Measurements from ENCODE around the gene SLC16A8. TPM values are rescaled to one million over a fixed set of nuclear protein-coding genes. Genes with fewer than 3 reads are reported as not detected.

The SLC16A8 gene
- total RNA-seq, 1 experiment from 2014 or later = 1.1 TPM

DNA sequence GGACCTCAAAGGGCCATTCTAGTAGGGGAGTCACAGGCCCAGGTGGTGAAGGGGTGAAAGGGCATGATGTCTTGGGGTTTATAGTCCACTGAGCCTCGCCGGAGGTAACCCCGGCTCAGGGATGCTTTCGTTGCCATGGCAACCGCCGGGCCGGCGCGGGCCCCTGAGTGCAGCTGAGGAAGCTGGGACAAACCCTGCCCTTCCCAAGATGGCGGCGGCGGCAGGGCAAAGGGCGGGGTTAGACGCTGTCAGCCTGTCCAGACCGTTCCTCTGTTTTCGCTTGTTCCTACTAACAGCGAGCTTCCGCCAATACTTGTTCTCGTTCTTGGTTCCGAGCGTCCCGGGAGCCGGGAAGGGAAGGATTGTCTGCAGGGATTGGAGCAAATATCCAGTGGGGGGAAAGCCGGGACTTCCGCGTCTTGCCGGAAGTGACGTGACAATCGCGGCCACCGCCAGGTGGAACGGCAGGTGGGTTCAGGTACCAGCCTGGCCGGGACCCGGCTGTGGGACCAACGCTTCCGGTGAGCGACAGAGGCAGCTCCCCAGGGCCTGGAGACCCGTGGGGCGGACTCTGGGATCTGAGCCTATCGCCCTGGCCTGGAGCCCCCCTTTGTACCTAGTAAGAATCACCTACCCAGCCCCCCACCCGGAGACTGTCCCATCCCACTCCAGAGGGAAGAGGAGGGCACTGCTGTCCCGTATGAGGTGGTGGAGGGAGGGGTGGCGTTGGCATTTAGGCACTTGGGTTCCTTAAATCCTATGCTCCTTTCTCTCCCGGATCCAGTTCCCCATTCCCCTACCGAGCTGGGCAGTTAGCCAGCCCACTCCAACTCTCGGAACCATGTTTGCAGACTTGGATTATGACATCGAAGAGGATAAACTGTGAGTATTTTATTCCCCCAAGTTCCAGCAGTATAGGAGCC lies 26.8 kb downstream of the SLC16A8 start, which contains the start of gene PICK1:
PICK1 (plus strand) TSS at position 436 of the 923 bp plus-strand sequence; CDS start at position 842, 406 bp downstream.
- H3K36me3 Mint-ChIP-seq (ENCODE audit: insufficient read depth in 1 of 3, low read depth in 3 of 3) = peaks cover 5 to 28% (median 23%) of the 10 kb centered on the region in 3 experiments; a peak in 6 of 7 replicates
- Histone ChIP-seq H3K9ac (ENCODE audit: extremely low read depth, insufficient read length, low read length) (peak within 1 kb of the TSS; percentile 78), H2BK20ac (ENCODE audit: low read depth, low read length, poor library complexity, severe bottlenecking) (no peak within 1 kb of the TSS), H4K20me1 (ENCODE audit: control insufficient read depth, insufficient read depth, insufficient read length) (no peaks in the 10 kb centered on the region), H3K23ac (ENCODE audit: insufficient read length, low read depth, low read length) (no peak within 1 kb of the TSS), H2BK12ac (ENCODE audit: insufficient read length, low read depth, low read length) (no peak within 1 kb of the TSS), H3K14ac (ENCODE audit: insufficient read depth, low read length) (peak within 1 kb of the TSS; percentile 99; the same call in 1 of the 2 replicates), H3K4me2 (ENCODE audit: insufficient read depth, insufficient read length, low read length) (peak within 1 kb of the TSS; percentile 77), H2BK5ac (ENCODE audit: insufficient read length, low read length) (no peak within 1 kb of the TSS), H3T11ph (ENCODE audit: low read length) (no peak within 1 kb of the TSS), H3K4me1 (ENCODE audit: insufficient read depth, low read length) (peaks cover 2% of the 10 kb centered on the region; the same call in 1 of the 2 replicates), H3K79me1 (ENCODE audit: insufficient read depth, low read depth, low read length, poor library complexity, severe bottlenecking) (no peaks in the 10 kb centered on the region), H3K79me2 (ENCODE audit: insufficient read depth, low read length) (no peaks in the 10 kb centered on the region), H2BK120ac (ENCODE audit: low read depth, low read length, poor library complexity, severe bottlenecking) (peak within 1 kb of the TSS; percentile 62), H3K4ac (ENCODE audit: low read depth, low read length) (no peak within 1 kb of the TSS), H3K9me3 (ENCODE audit: control insufficient read depth, low read depth, low read length) (no peaks in the 10 kb centered on the region), H3K56ac (ENCODE audit: insufficient read length, low read depth, low read length) (no peak within 1 kb of the TSS), H4K91ac (ENCODE audit: insufficient read length, low read depth, low read length) (no peak within 1 kb of the TSS), H3K27ac (ENCODE audit: insufficient read length, low read depth, low read length) (peak within 1 kb of the TSS; percentile 77), H3K27me3 (ENCODE audit: insufficient read depth, low read length) (no peaks in the 10 kb centered on the region), H2AK5ac (ENCODE audit: insufficient read length, low read length) (no peak within 1 kb of the TSS), H3K23me2 (ENCODE audit: insufficient read length, low read depth, low read length, poor library complexity, severe bottlenecking) (peaks cover 11% of the 10 kb centered on the region), H3K18ac (ENCODE audit: insufficient read length, low read depth, low read length) (peak within 1 kb of the TSS; percentile 99), H4K8ac (replicated peaks; ENCODE audit: insufficient read length, low read depth, low read length) (no peak within 1 kb of the TSS), H2AFZ (ENCODE audit: low read length) (peak within 1 kb of the TSS; percentile 99), H2BK15ac (ENCODE audit: low read depth, low read length) (no peak within 1 kb of the TSS), H4K5ac (ENCODE audit: insufficient read length, low read depth, low read length) (no peak within 1 kb of the TSS)
- DNase-seq = peak; percentile 94
- H3K27ac Mint-ChIP-seq = peak within 1 kb of the TSS; percentile 99 to 100 (median 100)
- 0 out of 3 replicates have a peak, but pooled peaks have one; percentile 11 for TF ChIP-seq CTCF (conservative IDR thresholded peaks at IDR 0.05)
- no CpG with 5 or more reads among the region's 47 CpGs for WGBS (ENCODE audit: extremely low coverage, insufficient read length, low lambda C conversion rate)
- no peaks in the 10 kb centered on the region for H3K9me3 Mint-ChIP-seq
- H3K4me1 Mint-ChIP-seq = peaks cover 9 to 12% of the 10 kb centered on the region in 2 experiments
- H3K4me3 Mint-ChIP-seq = peak within 1 kb of the TSS; percentile 93 to 95
- H3K27me3 Mint-ChIP-seq (ENCODE audit: low read depth) = peaks cover 14% of the 10 kb centered on the region
